Measurements from ENCODE around the gene SSR4.

SSR4 gene

GRCh38 chrX:153782313-153782712 is 12.2 kb upstream of the SSR4 start:
- DNase-seq = no peak

- no peak for DNase-seq
These were observed 11.6 kb upstream of the SSR4 start for GRCh38 chrX:153782871-153783270.

GRCh38 chrX:153783378-153784013 is 11.0 kb upstream of the SSR4 start:
- no peak for DNase-seq

GRCh38 chrX:153784325-153784967 is 10.0 kb upstream of the SSR4 start:
- DNase-seq = no peak

GRCh38 chrX:153786669-153787068 is 7.8 kb upstream of the SSR4 start:
- DNase-seq = no peak

DNA sequence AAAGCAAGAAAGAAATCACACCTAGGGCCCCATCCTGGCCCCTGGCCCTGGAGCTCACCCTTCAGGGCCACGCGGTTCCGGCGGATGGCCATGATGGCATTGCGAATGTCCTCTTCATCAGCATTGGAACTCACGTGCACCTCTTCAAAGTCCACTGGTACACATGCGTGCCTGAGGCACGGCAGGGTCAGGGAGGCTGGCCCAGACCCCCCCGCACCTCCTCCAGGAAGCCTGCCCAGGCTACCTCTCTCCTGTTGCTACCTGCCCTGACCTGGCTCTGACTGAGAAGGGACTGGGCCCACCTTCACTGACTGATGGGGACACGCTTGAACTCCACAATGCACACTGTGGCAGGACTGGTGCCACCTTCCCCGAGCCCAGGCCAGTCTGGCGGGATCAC is 4.8 kb upstream of the SSR4 start:
- no peak for DNase-seq

DNA sequence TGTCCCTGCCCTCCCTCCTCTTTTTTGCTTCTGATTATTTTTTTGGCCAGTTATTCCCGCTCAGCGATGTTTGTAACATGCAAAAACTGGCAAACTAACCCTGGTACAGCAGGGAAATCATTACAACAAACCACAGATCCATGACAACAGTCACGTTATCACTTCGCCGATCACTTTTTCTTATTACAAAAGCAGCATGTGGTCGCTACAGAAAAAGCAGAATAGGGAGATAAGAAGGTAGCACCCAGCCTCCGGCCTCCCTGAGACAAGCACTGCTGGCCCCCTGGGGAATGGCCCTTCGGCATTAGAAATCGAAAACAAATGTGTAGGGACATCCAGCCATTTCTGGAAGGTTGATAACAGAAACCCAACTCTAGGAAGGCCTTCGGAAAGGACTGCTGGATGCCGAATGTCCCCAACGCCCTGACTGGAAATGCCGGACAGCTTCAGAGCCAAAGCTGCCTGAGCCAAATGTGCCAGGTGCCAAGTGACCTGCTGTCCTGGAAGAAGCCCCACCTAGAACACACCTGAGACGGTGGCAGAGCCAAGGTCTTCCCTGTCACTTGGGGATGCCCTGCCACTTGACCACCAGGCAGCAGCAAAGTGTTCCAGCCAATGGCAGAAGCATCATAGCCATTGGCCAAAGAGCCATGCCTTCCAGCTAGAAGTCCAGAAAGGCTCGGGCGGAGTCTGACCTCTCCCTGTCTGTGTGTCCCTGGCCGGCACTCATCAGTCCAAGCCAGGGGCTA is 3.2 kb upstream of the SSR4 start:
- no peak for DNase-seq

DNA sequence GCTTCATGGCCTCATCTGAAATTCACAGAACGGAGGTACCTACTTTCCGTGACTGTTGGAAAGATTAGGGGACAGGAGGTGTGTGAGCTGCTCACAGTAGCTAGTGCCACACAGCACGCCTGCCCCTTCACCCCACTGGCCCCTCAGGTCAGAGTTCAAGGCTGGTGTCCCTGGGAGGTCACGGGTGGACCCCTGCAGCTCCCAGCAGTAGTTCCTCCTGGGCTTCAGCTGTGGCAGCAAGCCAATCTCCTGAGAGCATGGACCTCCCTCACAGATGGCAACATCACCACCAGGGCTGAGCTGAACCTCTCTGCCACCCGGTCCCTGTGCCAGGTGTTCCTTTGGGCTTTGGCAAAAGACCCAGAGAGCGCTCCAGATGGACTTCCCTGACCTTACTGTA is 2.1 kb upstream of the SSR4 start:
- DNase-seq = no peak

GRCh38 chrX:153793291-153793690 is 1.2 kb upstream of the SSR4 start:
- DNase-seq = no peak

DNA sequence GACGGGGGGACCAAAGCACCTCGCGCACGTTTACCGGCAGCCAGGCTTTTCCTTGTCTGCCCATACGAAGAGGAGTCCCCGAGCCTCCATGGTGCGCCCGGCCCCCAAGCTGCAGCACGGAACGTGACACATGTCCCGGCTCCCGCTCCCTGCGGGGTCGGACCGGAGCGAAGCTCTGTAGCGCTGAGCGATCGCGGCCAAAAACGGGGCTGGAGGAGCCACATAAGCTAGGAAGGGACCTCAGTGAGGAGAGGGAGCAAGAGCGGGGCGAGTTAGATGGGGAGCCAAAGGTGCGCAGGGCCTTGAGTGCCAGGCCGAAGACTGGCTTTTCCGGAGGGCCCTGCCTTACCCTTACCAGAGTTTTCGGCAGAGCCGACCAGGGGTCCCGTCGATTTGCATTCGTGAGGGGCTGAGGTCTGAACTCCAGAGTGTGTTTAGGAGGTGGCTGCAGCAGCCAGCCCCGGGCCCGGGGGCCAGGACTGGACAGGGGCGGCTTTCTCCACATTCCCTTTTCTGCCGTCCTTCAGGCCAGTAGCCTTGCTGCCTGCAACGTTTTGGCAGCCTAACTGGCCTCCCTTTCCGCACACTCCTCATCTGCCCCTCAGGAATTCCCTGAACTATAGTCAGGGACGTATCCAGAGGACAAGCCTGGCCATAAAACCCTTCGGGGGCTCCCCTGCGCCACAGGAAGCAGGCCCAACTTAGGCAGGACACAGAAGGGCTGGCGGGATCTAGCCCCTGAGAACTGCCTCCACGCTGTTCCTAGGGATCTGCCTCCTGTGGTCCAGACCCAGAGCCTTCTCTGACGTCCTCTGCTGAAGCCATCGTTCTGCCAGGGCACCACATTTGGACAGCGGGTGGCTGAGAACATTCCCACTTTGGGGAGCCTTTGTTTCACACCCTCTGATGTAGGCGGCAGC is 689 bp downstream of the SSR4 start:
- DNase-seq = no peak

GRCh38 chrX:153797415-153798015 is 3.0 kb downstream of the SSR4 start:
- no peak for DNase-seq

GRCh38 chrX:153799326-153799725 is 4.9 kb downstream of the SSR4 start:
- DNase-seq = no peak

GRCh38 chrX:153800177-153800722 is 5.8 kb downstream of the SSR4 start:
- DNase-seq = no peak

DNA sequence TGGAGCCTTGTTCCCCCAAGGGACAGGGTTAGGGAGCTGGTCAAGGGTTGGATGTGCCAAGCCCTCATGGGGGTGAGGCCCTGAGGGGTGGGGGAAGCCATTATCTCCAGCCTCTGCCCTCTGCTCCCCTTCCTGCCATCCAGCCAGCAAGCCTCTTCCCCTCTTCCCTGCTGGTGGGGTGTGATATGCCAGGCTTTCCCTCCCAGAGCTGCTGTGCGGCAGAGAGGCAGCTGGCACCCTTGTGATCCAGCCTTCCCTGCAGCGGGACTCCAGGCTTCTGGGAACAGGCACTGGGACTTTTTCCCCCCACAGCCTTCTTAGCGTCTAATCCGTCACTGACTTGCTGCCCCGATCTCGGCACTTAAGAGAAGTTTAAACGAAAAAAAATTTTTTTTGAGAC is 6.3 kb downstream of the SSR4 start:
- no peak for DNase-seq

DNA sequence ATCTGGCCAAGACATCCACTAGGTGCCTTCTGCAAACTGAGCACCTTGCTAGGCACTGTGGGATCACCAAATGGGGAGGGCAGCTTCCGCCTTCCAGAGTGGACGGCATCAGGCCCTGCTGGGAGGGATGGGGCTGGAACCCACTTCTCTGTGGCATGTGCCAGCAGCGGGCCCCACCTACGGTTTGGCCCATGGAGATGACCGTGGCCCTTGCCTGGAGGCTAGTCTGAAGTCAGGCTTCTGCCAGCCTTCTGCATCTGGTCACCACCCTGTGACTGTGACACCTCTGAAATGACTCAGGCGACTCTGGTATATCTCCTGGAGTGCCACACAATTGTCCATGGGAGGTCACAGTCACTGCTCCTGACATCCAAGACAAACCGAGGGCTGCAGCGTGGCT is 7.2 kb downstream of the SSR4 start:
- DNase-seq = no peak

DNA sequence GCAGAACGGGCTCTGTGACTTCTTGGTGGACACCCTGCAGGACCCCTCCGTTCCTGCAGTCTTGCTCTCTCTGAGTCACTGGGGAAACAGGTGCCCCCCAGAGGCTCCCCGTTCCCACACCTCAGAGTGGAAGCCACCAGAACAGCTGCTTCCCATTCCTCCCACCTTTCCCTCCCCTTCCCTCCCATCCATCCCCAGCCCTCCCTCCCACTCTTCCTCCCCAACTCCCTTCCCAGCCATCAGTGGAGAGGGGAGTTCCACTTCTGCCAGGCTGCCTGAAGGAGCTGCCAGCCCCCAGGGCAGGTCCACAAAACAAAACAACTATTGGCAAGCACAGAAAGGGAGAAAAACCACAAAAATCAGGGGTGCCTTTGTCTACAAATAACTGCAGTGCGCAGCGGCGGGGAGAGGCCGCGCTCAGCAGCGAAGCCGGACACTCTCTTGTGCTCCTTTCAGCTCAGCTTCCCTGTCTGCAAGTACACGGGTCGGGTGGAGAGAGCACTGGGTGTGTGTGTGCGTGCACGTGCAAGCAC is 8.1 kb downstream of the SSR4 start:
- no peak for DNase-seq

GRCh38 chrX:153803211-153804099 is 9.0 kb downstream of the SSR4 start:
- DNase-seq = no peak

DNA sequence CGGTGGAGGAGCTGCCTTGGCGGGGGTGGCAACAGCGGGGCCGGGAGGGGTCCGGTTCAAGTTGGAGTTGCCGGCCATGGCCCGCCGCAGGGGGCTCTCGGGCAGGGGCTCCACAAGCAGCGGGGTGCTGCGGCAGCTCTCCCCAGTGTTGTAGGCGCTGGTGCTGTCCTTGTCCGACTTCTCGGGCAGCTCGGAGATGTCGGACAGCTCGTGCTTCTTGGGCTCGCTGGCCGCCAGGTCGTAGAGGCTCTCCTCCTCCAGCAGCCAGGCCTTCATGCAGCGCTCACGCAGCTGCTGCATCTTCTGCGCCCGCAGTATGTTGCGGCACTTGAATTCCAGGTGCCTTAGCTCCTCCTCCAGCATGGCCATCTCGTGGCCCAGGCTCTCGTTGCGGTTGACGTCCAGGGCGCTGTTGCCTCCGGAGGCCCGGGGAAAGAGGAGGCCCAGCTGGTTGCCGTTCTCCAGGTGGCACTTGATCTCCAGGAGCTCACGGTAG is 9.7 kb downstream of the SSR4 start:
- no peak for DNase-seq

DNA sequence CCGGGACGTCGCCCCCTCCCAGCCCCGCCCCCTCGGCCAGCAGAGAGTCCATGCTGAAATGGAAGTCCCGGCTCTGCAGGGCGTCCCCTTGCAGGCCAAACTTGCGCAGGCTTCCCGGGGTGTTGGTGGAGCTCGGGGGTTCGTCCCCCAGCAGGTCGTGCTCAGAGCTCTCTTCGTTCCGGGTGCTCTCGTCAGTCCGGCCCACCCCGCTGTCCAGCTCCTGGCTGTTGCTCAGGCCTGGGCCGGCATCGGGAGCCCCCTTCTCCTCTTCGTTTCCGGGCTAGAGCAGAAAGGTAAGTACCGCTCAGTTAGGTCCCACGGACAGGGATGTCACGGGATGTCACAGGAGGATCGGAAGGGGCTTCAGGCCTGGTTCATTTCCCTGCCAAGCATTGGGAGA is 10.2 kb downstream of the SSR4 start:
- no peak for DNase-seq

- no peak for DNase-seq
These were observed 11.0 kb downstream of the SSR4 start for GRCh38 chrX:153805436-153805835.

GRCh38 chrX:153806999-153807575 is 12.6 kb downstream of the SSR4 start:
- no peak for DNase-seq
